GM19240 (cell line): ENCODE data around the gene SCN8A.

Source experiments
- DNase-seq: peaks from one replicate; pipeline ENCODE4 v3.0.0; 2011; ENCODE audit warnings: low spot score; ENCODE audit not compliant: insufficient read length

The SCN8A gene

DNA sequence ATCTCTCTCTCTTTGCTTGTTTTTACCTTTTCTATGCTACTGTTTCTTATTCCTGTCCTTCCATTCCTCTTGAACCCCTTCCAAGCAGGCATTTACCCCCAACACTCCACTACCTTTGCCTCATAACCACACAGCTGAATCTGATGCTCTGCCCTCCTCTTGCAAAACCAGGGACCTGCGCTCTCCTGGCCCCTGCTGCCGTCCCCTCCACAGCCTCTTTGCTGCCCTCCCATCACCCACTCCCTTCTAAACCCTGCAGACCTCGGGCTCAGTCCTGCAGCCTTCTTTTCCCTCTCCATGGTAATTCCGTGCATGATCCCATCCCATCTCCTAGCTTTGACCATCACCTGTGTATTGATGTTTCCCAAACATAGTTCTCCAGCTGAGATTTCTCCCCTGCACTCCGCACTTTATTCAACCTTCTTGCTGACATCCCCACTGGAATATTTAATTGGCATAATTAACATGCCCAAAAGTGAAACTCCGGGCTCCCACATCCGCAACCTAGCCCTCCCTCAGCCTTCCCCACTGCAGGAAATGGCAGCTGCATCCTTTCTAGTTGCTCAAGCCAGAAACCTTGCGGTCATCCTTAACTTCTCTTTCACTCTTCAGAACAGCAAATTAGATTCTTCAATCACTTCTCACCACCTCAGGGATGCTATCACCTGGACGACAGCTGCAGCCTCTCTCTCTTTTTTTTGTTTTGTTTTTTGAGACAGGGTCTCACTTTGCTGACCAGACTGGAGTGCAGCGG, 241.5 kb downstream of the SCN8A start:
- DNase-seq: no peak

DNA sequence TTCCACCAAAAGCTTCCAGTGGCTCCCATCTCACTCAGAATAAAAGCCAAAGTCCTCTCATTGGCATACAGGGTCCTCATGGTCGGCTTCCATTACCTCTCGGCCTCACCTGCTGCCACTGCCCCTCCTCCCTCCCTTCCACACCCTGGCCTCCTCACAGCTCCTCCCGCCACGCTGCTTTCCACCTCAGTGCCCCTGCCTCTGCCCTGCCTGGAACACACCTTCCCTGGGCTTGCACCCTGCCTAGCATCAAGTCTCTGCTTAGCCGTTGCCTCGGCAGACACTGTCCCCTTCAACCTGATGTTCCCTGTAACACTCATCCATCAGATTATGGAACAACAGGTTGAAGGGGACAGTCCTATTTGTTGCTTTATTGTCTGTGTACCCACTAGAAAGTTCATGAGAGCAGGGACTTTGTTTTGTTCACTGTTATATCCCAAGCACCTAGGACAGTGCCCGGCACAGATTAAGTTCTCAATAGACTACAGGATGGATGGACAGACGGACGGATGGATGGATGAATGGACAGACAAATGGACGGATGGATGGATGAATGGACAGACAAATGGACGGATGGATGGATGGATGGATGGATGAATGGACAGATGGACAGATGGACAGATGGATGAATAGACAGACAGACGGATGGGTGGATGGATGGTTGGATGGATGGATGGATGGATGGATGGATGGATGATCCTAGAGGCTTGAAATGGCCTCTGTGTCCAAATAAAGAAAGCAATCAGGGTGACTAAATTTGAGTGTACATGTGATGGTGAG, 242.6 kb downstream of the SCN8A start:
- DNase-seq: no peak

DNA sequence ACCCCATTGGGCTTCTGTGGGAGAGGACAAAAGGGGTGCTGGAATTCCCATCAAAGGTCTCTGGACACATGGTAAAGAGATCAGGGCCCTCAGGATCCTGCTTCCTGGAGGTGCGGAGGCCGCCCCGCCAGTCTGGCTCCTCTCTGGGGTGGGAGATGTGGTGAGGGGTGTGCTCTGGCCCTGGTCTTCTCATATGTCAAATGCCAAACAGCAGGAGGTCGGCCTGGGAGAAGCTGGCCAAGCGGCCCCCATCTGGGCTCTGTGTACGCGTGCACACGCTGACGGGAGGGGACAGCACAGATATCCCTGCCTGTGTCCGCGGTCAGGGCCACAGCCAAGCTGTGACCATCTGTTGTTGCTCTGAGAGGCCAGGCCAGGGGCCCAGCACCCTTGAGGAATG, 243.4 kb downstream of the SCN8A start:
- DNase-seq: no peak

DNA sequence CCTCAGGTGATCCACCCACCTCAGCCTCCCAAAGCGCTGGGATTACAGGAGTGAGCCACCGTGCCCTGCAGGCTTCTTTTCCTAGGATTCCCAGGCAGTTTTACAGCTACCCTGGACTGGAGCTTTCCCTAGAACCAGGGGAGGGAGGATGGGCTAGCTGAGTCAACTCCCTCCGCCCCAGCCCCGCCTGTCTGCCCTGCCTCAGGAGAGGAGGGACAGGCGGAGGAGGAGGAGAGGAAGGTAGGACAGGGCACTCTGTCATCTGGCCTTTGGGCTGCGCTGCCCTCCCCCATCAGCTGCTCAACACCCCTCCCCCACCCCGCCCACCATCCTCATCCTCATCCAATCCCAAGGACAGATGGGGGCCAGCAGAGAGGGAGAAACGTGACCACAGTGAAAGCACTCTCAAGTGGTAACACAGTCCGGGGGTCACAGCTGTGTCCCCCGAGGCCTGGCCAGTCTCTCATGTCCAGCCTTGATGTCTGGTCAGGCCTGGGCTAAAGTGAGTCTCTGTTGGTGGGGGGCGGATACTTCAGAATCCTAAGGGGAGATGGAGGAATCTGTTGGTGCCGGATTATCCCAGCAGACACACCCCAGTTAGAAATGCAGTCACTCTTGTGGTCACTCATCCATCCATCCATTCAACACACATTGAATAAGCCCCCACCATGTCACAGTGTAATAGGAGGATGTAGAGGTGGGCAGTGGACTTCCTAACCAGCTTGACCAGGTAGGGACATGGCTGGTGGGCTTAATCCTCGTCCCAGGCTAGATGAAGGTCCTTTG, 245.2 kb downstream of the SCN8A start:
- no peak for DNase-seq

DNA sequence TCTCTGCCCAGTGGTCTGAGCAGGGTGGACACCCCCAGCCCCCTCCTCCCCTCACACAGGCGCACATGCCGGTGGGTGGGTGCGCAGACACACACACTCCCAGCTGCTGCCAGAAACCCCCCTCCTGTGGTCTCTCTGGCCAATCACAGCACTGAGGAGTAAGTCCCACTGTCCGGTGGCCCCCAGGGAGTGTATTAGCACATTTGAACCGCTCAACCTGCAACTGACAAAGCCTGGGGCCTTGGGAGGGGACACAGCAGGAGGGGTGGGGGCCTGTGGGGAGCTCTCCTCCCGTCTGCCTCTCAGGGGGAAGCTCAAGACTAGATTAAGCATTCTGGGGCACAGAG, 245.8 kb downstream of the SCN8A start:
- DNase-seq: no peak

DNA sequence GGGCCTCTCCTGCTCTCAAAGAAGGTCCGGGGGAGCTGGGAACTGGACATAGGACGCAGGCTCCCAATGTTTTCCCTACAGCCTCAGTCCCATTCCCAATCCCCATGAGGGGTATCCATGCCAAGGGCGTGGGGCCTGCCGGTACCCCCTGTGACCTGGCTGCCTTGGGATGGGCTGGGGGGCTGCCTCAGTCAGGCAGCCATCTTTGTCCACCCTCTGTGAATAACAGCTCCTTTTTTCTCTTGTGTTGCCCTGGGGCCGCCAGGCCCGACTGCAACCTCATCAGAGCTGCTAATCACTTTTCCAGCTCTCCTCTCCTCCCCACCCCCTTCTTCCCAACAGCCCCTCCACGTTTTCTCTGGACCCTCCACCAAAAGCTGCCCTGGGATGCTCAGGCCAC, 246.3 kb downstream of the SCN8A start:
- no peak for DNase-seq

DNA sequence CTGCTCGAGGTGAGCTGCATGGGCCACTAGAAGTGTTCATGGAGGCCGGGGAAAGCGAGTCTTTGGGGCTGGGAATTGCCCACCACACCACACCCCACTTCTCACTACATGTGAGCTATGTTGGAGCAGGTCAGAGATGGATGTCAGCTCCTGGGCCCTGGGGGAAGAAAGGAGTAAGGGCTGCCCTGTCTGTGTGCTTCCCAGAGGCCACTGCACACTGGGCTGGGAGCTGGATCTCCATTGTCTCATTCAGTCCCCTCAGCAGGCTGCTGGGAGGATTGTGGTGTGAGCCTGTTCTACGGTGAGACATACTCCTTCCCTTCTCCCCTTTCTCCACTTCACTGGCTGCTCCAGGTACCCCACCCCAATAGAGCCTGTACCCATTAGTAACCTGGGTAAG, 247.0 kb downstream of the SCN8A start:
- DNase-seq: no peak

DNA sequence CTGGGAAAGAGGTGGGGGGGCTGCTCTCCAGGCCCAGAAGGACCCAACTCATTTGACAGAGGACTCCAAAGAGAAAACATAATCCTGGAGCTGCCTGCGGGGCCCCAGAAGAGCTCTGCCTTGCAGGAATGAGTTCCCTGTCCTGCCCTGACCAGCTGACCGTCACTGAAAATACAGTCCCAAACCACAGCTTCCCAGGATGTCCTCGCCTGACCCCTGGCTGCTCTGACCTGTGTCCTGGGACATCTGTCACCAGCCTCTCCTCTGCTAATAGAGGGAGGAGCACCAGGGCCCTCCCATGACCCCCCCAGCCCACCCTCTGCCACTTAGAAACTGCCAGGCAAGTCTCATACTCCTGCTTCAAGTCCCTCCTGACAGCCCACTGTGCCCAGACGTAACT, 247.7 kb downstream of the SCN8A start:
- DNase-seq: no peak

DNA sequence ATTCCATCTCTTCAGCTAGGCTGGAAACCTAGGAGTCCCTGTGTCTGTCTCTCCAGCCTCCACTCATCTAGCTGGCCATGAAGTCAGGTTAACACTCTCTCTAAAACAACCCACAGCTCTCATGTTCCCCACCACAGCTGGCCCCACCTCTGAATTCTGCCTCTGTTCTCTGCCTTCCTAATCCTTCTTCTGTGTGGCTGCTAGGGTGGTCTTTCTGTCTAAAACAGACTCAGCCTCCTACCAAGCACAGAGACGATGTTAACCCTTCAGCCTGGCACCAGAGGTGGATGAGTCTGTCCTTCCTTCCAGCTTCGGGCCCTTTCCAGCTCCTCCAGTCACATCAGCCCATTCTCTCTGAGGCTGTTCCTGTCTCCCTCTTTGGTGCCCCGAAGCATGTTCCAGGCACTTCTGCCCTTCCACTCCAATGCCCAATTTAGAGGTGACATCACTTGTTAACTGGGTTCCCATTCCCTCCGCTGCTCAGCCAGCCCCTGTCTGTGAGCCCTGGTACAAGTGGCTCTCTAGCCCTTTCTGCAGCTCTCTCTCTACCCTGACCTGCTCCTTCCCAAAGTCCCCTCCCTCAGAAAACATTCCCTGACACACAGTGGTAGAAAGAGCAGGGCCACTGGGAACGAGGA, 248.4 kb downstream of the SCN8A start:
- DNase-seq: no peak

DNA sequence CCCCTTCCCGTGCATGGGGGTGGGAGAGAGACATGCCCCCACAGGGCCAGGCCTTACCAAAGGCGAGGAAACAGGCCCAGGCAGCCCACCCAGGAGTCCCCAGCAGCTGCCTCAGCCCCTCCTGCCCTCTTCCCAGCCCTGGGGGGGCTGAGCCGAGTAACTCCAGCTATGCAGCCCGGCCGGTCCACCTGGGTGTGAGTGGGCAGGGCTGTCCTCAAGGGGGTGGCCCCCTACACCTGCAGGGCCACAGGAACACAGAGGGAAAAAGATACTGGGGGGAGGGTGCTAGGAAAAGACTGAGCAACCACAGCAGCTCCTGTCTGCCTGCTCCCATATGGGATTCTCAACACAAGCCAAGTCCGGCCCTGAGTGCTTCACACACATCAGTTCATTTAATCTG, 249.9 kb downstream of the SCN8A start:
- no peak for DNase-seq

DNA sequence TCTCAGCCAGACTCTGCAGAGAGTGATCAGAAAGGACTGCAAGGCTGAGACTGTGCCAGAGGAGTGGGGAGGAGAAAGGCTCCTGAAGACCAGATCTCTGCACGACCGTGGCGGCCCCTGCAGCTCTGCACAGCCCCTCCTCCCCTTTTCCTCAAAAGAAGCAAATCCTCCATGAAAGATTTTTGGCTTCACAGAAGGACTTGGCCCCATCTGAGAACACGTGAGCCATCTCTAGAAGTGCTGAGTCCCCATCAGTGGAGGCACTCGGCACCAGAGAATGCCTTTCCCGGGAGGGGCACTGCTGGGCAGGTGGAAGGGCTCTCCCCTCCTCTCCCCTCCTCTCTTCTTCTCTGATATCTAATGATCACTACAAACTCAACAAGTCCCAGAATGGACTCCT, 250.7 kb downstream of the SCN8A start:
- no peak for DNase-seq

DNA sequence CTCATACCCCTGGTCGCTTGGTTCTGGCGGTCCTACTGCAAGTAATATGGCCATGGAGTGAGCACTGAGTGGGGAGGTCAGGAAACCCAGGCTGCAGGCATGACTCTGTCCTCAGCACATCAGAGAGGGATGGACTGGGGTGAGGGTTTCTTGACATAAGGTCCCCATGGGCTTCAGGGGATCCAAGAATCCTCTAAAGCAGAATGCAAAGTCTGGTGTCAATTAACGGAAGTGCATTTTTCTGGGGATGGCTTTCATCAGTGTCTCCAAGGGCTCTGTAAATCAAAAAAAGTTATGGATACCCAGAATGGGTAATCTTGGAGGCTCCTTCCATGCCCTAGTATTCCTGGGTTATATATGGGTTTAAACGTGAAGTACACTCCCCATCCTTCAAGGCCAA, 253.8 kb downstream of the SCN8A start:
- no peak for DNase-seq

DNA sequence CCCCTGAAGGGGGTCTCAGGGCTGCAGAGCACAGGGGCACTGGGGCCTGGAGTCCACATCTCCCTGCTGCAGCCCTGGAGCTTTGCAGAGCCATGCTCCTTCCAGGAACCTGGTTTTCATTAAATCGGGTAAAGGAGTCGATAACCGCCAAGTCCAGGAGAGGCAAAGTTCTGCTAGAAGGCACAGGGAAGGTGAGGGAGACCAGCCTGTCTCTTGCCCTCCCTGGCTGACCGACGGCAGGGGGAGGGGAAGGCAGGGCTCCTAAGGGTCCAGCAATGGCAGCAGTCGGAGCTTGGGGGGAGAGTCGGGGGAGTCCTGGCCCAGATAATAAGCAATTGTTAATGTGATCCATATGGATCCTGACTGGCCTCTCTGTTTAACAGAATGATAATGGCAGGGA, 254.4 kb downstream of the SCN8A start:
- no peak for DNase-seq

DNA sequence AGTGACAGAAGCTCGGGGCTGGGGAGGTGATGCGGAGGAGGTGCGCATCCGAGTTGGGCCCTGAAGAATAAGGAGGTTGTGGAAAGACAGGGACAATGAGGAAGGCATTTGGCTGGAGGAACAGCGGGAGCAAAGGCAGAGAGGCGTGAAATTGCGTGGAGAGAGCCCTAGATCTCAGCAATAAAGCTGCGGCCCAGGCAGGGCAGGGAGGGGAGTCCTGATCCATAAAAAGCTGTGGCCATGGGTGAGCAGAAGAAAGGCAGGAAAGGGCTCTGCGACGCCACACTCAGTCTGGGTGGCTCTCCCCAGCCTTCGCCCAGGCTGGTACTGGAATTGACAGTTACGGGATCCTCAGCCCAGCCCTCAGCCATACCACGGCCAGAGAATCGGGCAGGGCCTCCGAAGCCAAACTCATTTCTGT, 255.2 kb downstream of the SCN8A start:
- no peak for DNase-seq

DNA sequence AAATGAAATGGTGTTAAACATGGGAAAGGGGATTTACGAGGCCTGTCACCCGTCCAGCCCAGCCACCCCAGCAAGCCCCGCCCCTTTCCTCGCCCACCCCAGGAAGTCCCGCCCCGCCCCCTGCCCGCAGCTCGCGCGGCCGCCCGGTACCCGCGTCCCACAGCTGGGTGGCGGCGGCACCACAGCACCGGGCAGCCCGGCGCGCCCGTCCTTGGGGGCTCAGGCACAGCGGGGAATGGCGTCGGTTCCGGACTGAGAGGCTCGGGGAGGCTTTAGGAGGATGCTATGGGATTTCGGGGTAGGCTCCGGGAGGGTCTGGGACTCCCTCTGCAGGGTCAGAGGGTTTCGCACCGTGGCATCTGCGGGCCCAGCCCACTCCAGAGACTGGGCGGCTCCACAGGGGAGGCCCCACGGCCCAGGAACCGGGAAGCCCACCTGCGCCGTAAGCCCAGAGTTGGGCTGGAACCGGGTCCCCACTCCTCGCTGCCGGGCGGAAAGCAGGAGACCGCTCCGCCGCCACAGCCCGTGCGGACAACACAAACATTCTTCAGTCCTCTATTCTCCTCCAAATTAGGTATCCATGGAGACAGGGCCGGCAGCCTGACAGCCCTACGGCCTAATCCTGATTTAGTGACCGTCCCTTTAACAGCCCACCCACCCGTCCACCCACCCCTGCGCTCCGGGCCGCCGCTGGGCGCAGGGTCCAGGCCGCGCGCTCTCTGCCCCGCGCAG, 256.0 kb downstream of the SCN8A start:
- no peak for DNase-seq

DNA sequence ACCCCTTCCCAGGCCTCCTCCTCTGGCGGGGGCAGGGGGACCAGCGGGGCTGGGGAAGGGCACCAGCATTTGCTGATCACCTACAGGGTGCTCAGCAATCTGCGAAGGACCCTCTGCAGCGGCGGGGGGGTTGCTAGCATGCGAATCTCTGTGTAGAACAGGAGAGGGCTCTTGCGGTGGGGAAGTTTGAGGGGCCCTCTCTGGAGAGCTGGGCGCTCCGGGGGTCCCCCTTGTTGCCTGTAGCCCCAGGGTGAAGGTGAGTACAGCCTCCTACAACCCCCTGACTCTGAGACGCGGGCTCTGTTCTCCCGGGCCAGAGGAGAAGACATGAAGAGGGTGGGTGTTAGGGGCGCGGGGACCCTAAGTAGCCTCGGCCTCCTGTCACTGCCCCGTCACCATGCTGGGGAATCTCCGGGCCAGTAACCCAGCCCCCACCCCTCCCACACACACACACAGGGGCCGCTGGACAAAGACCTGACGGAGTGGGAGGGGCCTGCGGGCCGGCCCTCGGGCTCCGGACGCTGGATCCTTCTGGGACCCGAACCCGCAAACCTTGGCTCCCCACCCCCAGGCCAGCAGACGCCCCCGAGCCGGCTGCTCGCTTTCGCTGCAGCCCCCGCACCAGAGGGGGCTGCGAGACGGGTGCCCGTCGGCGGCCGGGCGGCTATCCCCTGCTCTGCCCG, 256.8 kb downstream of the SCN8A start:
- no peak for DNase-seq

DNA sequence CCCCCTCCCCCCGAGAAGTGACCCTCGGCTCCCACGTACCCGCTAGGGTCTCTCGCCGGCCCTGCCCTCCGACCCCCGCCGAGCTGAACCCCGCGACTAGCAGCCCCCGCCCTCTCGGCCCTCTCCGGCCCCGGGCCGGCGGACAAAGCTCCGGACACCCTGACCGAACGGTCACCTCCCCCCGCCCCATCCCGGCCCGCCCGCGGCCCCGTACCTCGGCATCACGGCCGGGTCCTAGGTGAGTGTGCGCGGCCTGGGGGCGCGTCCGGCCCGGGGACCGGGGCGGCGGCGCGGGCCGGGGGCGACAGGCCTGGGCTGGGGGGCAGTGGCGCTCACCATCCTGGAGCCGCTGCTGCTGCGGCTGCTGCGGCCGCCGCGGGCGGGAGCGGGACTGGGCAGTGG, 257.3 kb downstream of the SCN8A start, which contains the start of gene FIGNL2:
TSS of gene FIGNL2 (minus strand) at position 393 of the 402 bp plus-strand sequence. CDS start 26,305 bp downstream, outside the sequence.
- no peak for DNase-seq

DNA sequence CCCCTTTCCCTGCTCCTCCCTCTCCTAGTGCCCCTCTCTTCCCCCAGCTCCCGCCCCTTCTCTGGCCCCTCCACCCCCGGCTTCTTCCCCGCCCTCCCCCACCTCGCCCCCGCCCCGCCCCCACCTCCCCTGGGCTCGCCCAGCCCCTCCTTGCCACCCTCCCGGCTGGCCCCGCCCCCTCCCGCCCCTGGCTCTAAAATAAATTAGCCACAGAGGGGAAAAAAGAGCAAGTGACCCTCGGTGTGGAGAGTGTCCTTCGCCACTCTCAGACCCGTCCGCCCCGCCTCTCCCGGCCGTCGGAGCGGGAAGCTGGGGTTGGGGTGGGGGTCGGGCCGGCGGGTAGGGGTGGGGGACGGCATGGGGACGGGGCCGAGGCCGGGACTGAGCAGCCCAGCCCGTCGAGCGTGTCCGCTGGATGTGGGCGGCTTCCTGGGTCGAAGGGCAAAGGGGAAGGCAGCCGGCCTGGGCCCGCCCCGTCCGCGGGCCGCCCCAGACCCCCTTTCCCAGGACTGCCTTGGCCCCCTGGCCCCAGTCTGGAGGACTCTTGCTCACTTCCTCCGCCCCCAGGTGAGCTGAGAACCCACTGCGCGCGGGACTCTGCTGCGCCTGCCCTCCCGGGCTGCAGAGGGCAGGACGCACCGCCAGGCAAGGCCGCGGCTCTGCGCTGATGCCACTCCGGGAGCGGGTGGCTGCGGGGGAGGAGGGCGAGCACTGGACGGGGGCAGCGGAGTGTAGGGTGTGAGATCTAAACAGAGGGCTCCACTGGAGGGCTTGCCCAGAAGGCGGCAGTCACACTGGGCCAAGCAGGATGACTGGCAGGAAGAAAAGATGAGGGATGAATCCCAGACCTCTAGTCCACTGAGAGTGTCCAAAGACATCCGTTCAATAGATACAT, 258.1 kb downstream of the SCN8A start:
- DNase-seq: no peak
